Measurements from ENCODE around the gene CEP72. TPM values are rescaled to one million over a fixed set of nuclear protein-coding genes. Genes with fewer than 3 reads are reported as not detected.

CEP72 gene
- total RNA-seq, 2 donors from 2014 or later, result 8.5 to 11.4 TPM

GRCh38 chr5:583645-584044, 28.5 kb upstream of the CEP72 start:
- Mint-ChIP-seq H3K27ac (no peak overlapping the region), H3K4me3 (no peak overlapping the region), H3K4me1 (no peaks in the 10 kb centered on the region), H3K27me3 (peaks cover 52% of the 10 kb centered on the region), H3K36me3 (ENCODE audit: low read depth) (no peaks in the 10 kb centered on the region)
- no peak for DNase-seq
- ATAC-seq, result no peak
- H3K9me3 ChIP-seq (ENCODE audit: control insufficient read depth, low read length, poor library complexity, severe bottlenecking), result no peaks in the 10 kb centered on the region

DNA sequence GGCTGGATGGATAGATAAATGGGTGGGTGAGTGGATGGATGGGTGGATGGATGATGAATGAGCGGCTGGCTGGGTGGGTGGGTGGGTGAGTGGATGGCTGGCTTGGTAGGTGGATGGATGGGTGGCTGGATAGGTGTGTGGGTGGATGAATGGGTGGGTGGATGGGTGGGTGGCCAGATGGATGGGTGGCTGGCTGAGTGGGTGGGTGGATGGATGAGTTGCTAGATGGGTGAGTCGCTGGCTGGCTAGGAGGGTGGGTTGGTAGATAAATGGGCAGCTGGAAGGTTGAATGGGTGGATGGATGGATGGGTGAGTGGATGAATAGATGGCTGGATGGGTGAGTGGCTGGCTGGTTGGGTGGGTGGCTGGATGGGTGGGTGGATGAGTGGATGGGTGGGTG, 27.9 kb upstream of the CEP72 start:
- Mint-ChIP-seq H3K36me3 (ENCODE audit: low read depth) (no peaks in the 10 kb centered on the region), H3K4me3 (no peak overlapping the region)
- ATAC-seq, result no peak

DNA sequence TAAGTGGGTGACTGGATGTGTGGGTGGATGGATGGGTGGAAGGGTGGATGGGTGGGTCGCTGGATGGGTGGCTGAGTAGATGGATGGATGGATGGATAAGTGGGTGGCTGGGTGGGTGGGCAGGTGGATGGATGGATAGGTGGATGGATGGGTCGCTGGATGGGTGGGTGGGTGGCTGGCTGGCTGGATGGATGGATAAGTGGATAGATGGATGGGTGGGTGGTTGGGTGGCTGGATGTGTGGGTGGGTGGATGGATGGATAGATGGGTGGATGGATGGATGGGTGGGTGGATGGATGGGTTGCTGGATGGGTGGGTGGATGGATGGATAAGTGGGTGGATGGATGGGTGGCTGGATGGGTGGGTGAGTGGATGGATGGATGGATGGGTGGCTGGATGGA, 27.3 kb upstream of the CEP72 start:
- Mint-ChIP-seq H3K36me3 (ENCODE audit: low read depth) (no peaks in the 10 kb centered on the region), H3K4me3 (no peak overlapping the region), H3K27ac (no peak overlapping the region), H3K27me3 (peaks cover 55% of the 10 kb centered on the region), H3K4me1 (no peaks in the 10 kb centered on the region)
- no peak for ATAC-seq
- no peak for DNase-seq
- no peaks in the 10 kb centered on the region for H3K9me3 ChIP-seq (ENCODE audit: control insufficient read depth, low read length, poor library complexity, severe bottlenecking)

More for the DNA sequence above, 27.9 kb upstream of the CEP72 start:
- no peak for DNase-seq
- no peaks in the 10 kb centered on the region for H3K9me3 ChIP-seq (ENCODE audit: control insufficient read depth, low read length, poor library complexity, severe bottlenecking)
- no peak overlapping the region for H3K27ac Mint-ChIP-seq
- H3K4me1 Mint-ChIP-seq, result no peaks in the 10 kb centered on the region
- H3K27me3 Mint-ChIP-seq, result peaks cover 52% of the 10 kb centered on the region

DNA sequence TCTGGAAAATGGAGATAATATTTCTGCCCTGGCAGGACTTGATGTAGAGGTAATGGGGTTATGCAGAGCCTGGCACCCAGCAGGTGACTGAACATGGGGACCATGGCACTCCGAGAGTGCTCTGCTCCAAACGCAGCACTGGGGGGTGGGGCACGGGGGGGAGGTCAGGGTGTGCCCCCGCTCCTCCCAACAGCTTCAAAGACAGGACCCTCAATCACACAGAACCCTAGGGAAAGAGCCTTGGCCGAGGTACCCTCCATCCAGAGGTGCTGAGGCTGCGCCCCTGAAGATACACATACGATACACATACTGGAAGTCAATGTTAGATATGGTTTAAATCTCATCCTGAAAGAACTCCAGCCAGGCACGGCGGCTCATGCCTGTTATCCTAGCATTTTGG, 26.6 kb upstream of the CEP72 start:
- Mint-ChIP-seq H3K36me3 (ENCODE audit: low read depth) (no peaks in the 10 kb centered on the region), H3K4me3 (no peak overlapping the region), H3K27me3 (peaks cover 49% of the 10 kb centered on the region), H3K4me1 (no peaks in the 10 kb centered on the region), H3K27ac (no peak overlapping the region)
- no peaks in the 10 kb centered on the region for H3K9me3 ChIP-seq (ENCODE audit: control insufficient read depth, low read length, poor library complexity, severe bottlenecking)
- ATAC-seq (no peak), DNase-seq (no peak)

- DNase-seq (no peak), ATAC-seq (no peak)
- no peak overlapping the region for H3K27ac Mint-ChIP-seq
- H3K9me3 ChIP-seq (ENCODE audit: control insufficient read depth, low read length, poor library complexity, severe bottlenecking), result no peaks in the 10 kb centered on the region
- H3K4me3 Mint-ChIP-seq, result no peak overlapping the region
- no peaks in the 10 kb centered on the region for H3K36me3 Mint-ChIP-seq (ENCODE audit: low read depth)
- H3K27me3 Mint-ChIP-seq, result peaks cover 48% of the 10 kb centered on the region
- no peaks in the 10 kb centered on the region for H3K4me1 Mint-ChIP-seq
Measured at GRCh38 chr5:585962-586628, 26.0 kb upstream of the CEP72 start.

GRCh38 chr5:586751-587285, 25.3 kb upstream of the CEP72 start:
- Mint-ChIP-seq H3K36me3 (ENCODE audit: low read depth) (peaks cover 2% of the 10 kb centered on the region), H3K4me1 (no peaks in the 10 kb centered on the region), H3K27me3 (peaks cover 50% of the 10 kb centered on the region), H3K27ac (no peak overlapping the region), H3K4me3 (no peak overlapping the region)
- no peaks in the 10 kb centered on the region for H3K9me3 ChIP-seq (ENCODE audit: control insufficient read depth, low read length, poor library complexity, severe bottlenecking)
- DNase-seq (no peak), ATAC-seq (no peak)

DNA sequence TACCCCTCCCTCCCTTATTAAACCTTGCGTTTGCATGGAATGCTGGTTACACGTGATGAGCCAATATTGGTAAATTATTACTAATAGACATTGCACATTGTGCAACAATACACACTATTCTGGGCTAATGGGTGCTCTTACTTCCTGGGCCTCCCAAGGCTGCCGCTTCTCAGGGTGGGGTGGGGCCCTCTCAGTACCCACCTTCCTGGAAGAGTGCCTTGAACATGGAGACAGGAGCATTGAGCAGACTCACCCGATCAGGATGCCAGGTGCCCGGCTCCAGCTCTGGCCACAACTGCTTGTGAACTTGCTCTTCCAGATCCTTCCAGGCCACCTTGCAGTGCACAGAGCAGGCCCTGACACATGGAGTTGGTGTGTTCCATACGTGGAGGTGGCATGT, 24.7 kb upstream of the CEP72 start:
- Mint-ChIP-seq H3K4me1 (no peaks in the 10 kb centered on the region), H3K27ac (no peak overlapping the region), H3K4me3 (no peak overlapping the region), H3K27me3 (peaks cover 50% of the 10 kb centered on the region), H3K36me3 (ENCODE audit: low read depth) (peaks cover 2% of the 10 kb centered on the region)
- ATAC-seq (no peak), DNase-seq (no peak)
- H3K9me3 ChIP-seq (ENCODE audit: control insufficient read depth, low read length, poor library complexity, severe bottlenecking), result no peaks in the 10 kb centered on the region

- H3K27me3 Mint-ChIP-seq, result peaks cover 52% of the 10 kb centered on the region
- H3K9me3 ChIP-seq (ENCODE audit: control insufficient read depth, low read length, poor library complexity, severe bottlenecking), result no peaks in the 10 kb centered on the region
- no peak for ATAC-seq
- no peak for DNase-seq
- no peaks in the 10 kb centered on the region for H3K4me1 Mint-ChIP-seq
- no peak overlapping the region for H3K4me3 Mint-ChIP-seq
- H3K27ac Mint-ChIP-seq, result no peak overlapping the region
- peaks cover 2% of the 10 kb centered on the region for H3K36me3 Mint-ChIP-seq (ENCODE audit: low read depth)
Measured at GRCh38 chr5:588406-588995, 23.6 kb upstream of the CEP72 start.

GRCh38 chr5:589173-589572, 23.0 kb upstream of the CEP72 start:
- Mint-ChIP-seq H3K36me3 (ENCODE audit: low read depth) (peaks cover 2% of the 10 kb centered on the region), H3K4me1 (no peaks in the 10 kb centered on the region), H3K27ac (no peak overlapping the region), H3K4me3 (no peak overlapping the region), H3K27me3 (peaks cover 59% of the 10 kb centered on the region)
- DNase-seq (no peak), ATAC-seq (no peak)
- no peaks in the 10 kb centered on the region for H3K9me3 ChIP-seq (ENCODE audit: control insufficient read depth, low read length, poor library complexity, severe bottlenecking)

DNA sequence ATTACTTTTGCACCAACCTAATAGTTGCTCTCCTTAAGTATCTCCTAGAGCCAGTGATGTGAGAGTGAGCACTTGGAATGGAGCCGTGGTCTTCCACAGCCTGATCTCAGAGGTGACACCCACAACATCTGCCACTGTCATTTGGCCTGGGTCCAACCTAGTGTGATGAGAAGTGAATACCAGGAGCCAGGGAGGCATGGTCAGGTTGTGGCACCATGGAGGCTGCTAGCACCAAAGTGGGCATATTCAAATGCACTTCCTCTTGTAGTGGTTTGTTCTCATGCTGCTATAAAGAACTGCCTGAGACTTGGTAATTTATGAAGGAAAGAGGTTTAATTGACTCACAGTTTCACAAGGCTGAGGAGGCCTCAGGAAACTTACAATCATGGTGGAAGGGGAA, 22.6 kb upstream of the CEP72 start:
- ATAC-seq (no peak), DNase-seq (no peak)
- H3K4me3 Mint-ChIP-seq, result no peak overlapping the region
- peaks cover 63% of the 10 kb centered on the region for H3K27me3 Mint-ChIP-seq
- no peaks in the 10 kb centered on the region for H3K4me1 Mint-ChIP-seq
- no peaks in the 10 kb centered on the region for H3K9me3 ChIP-seq (ENCODE audit: control insufficient read depth, low read length, poor library complexity, severe bottlenecking)
- H3K27ac Mint-ChIP-seq, result no peak overlapping the region
- H3K36me3 Mint-ChIP-seq (ENCODE audit: low read depth), result peaks cover 2% of the 10 kb centered on the region

- Mint-ChIP-seq H3K4me1 (no peaks in the 10 kb centered on the region), H3K27me3 (peaks cover 67% of the 10 kb centered on the region), H3K36me3 (ENCODE audit: low read depth) (peaks cover 2% of the 10 kb centered on the region), H3K4me3 (no peak overlapping the region), H3K27ac (no peak overlapping the region)
- DNase-seq (no peak), ATAC-seq (no peak)
- H3K9me3 ChIP-seq (ENCODE audit: control insufficient read depth, low read length, poor library complexity, severe bottlenecking), result no peaks in the 10 kb centered on the region
Measured at GRCh38 chr5:590346-590745, 21.8 kb upstream of the CEP72 start.

- no peaks in the 10 kb centered on the region for H3K4me1 Mint-ChIP-seq
- H3K4me3 Mint-ChIP-seq, result no peak overlapping the region
- H3K27ac Mint-ChIP-seq, result peak overlapping the region; percentile 74
- no peak for ATAC-seq
- peaks cover 72% of the 10 kb centered on the region for H3K27me3 Mint-ChIP-seq
- H3K9me3 ChIP-seq (ENCODE audit: control insufficient read depth, low read length, poor library complexity, severe bottlenecking), result no peaks in the 10 kb centered on the region
- no peak for DNase-seq
- peaks cover 4% of the 10 kb centered on the region for H3K36me3 Mint-ChIP-seq (ENCODE audit: low read depth)
Measured at GRCh38 chr5:591746-592145, 20.4 kb upstream of the CEP72 start.

DNA sequence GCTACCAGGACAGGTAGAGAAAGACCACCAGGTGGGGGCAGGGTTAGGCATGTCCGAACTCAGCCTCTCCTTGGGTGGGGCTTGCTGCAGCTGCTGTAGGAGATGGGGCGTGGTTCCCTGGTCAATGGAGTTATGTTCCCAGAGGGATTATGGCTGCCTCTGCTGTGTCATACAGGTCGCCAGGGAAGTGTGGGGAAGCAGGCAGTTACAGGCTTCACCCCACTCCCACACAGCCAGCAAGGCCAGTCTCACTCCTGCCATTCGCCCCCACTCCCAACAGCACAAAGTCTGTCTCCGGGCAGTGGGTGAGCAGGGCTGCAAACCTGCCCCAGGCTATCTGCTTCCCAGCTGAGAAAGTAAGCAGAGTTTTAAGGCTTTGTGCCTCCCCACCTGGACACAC, 20.0 kb upstream of the CEP72 start:
- H3K9me3 ChIP-seq (ENCODE audit: control insufficient read depth, low read length, poor library complexity, severe bottlenecking), result no peaks in the 10 kb centered on the region
- DNase-seq (no peak), ATAC-seq (no peak)
- Mint-ChIP-seq H3K4me3 (no peak overlapping the region), H3K27me3 (peaks cover 75% of the 10 kb centered on the region), H3K27ac (no peak overlapping the region), H3K36me3 (ENCODE audit: low read depth) (peaks cover 4% of the 10 kb centered on the region), H3K4me1 (peaks cover 4% of the 10 kb centered on the region)

DNA sequence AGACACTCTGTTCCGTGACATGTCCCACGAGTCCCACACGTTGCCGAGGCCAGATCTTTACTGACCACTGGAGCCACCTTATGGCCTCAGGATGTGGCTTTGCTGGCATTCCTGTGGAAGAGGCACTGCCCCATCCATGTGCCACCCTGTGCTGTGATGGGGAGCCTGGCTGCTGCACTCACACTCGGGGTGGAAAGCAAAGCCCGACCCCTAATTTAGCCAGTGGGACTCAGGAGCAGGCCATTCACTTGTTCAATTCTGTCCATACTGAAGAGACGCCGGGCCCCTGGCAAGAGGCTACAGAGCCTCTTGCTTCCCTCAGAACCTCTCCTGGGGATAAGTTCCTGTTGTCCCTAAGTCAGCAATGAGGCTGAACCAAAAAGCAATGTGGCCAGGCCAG, 18.6 kb upstream of the CEP72 start:
- H3K27ac Mint-ChIP-seq, result no peak overlapping the region
- peaks cover 6% of the 10 kb centered on the region for H3K36me3 Mint-ChIP-seq (ENCODE audit: low read depth)
- DNase-seq, result no peak
- H3K4me3 Mint-ChIP-seq, result no peak overlapping the region
- peaks cover 15% of the 10 kb centered on the region for H3K4me1 Mint-ChIP-seq
- no peak for ATAC-seq
- peaks cover 80% of the 10 kb centered on the region for H3K27me3 Mint-ChIP-seq
- H3K9me3 ChIP-seq (ENCODE audit: control insufficient read depth, low read length, poor library complexity, severe bottlenecking), result no peaks in the 10 kb centered on the region
